IMR-90 (cell line): ENCODE results near the gene HDAC5. TPM values are rescaled to one million over a fixed set of nuclear protein-coding genes. Genes with fewer than 3 reads are reported as not detected.

Experiments used
- ATAC-seq: fragments of 200-7000 bp; cut with Tn5 transposase; 2 replicates; pipeline ENCODE4 v1.9.1; 2020; ENCODE audit warnings: low read depth, mild to moderate bottlenecking, moderate library complexity
- BruUV-seq: library from RNA; stranded (reverse); fragments of 400-500 nt; replicated peaks from 2 replicates; lab custom pipeline; 2021; lab: Mats Ljungman, UMichigan
- CTCF ChIA-PET: fragments of 300-600 bp; formaldehyde crosslinking; extraction: SDS; loops from one replicate; lab custom pipeline; 2021; ENCODE audit warnings: antibody characterized with exemption; lab: Yijun Ruan, JAX
- POLR2A ChIA-PET: fragments of 300-600 bp; sonication (Branson Sonifier 250); formaldehyde crosslinking; loops from one replicate; lab custom pipeline; 2022; ENCODE audit warnings: antibody characterized with exemption; ENCODE audit not compliant: unreplicated experiment; lab: Charles Lee
- DNase-seq: peaks from one replicate; pipeline ENCODE4 v3.0.0; 2013
- H2AFZ ChIP-seq: replicated peaks from 2 replicates; pipeline ENCODE3; 2013; ENCODE audit warnings: low read length, mild to moderate bottlenecking; ENCODE audit not compliant: poor library complexity
- H2AK5ac ChIP-seq: 2 replicates; pipeline ENCODE4 v1.6.1; 2013; ENCODE audit warnings: low read depth, low read length, inconsistent platforms
- H2AK9ac ChIP-seq: replicated peaks from 2 replicates; pipeline ENCODE3; 2013; ENCODE audit warnings: mild to moderate bottlenecking, low read depth, low read length, moderate library complexity; ENCODE audit not compliant: poor library complexity
- H2BK120ac ChIP-seq: 2 replicates; pipeline ENCODE4 v1.6.1; 2013; ENCODE audit warnings: low read depth, low read length, inconsistent platforms
- H2BK15ac ChIP-seq: 3 replicates; pipeline ENCODE4 v1.6.1; 2013; ENCODE audit warnings: low read depth, low read length, inconsistent platforms
- H2BK20ac ChIP-seq: 2 replicates; pipeline ENCODE4 v1.6.1; 2013; ENCODE audit warnings: low read depth, mild to moderate bottlenecking, inconsistent platforms, low read length, moderate library complexity
- H2BK5ac ChIP-seq: 2 replicates; pipeline ENCODE4 v1.6.1; 2013; ENCODE audit warnings: mild to moderate bottlenecking, low read depth, low read length, inconsistent platforms; ENCODE audit not compliant: poor library complexity, severe bottlenecking
- H3K14ac ChIP-seq: replicated peaks from 2 replicates; pipeline ENCODE4 v1.6.1; 2013; ENCODE audit warnings: low read depth, low read length, inconsistent platforms
- H3K18ac ChIP-seq: 2 replicates; pipeline ENCODE4 v1.6.1; 2013; ENCODE audit warnings: low read depth, low read length, control low read depth
- H3K23ac ChIP-seq: 2 replicates; pipeline ENCODE4 v1.6.1; 2013; ENCODE audit warnings: low read depth, low read length, inconsistent platforms
- H3K27ac ChIP-seq: 2 replicates; pipeline ENCODE4 v1.5.1; 2013; ENCODE audit warnings: mild to moderate bottlenecking, control low read depth, low read length; ENCODE audit not compliant: insufficient read depth
- H3K27me3 ChIP-seq: 2 replicates; pipeline ENCODE4 v1.6.1; 2013; ENCODE audit warnings: low read length; ENCODE audit not compliant: control insufficient read depth, insufficient read depth
- H3K36me3 ChIP-seq: 2 replicates; pipeline ENCODE4 v1.6.1; 2013; ENCODE audit warnings: low read length, mixed read lengths; ENCODE audit not compliant: control insufficient read depth, insufficient read depth
- H3K4ac ChIP-seq: 2 replicates; pipeline ENCODE4 v1.6.1; 2013; ENCODE audit warnings: low read depth, low read length, inconsistent platforms
- H3K4me1 ChIP-seq: 2 replicates; pipeline ENCODE4 v1.6.1; 2013; ENCODE audit warnings: low read length, mixed read lengths; ENCODE audit not compliant: control insufficient read depth, insufficient read depth
- H3K4me2 ChIP-seq: 2 replicates; pipeline ENCODE4 v1.6.1; 2013; ENCODE audit warnings: low read depth, mild to moderate bottlenecking, control low read depth, low read length, moderate library complexity
- H3K4me3 ChIP-seq: 2 replicates; pipeline ENCODE4 v1.5.1; 2013; ENCODE audit warnings: low read depth, mild to moderate bottlenecking, control low read depth, low read length, moderate library complexity; ENCODE audit not compliant: insufficient read depth
- H3K56ac ChIP-seq: 2 replicates; pipeline ENCODE4 v1.6.1; 2013; ENCODE audit warnings: low read length, inconsistent platforms; ENCODE audit not compliant: insufficient read depth; ENCODE audit errors: extremely low read depth
- H3K79me1 ChIP-seq, 2 experiments: 2 replicates each; pipeline ENCODE4 v1.6.1; 2013; ENCODE audit warnings: low read length in 2 of 2, inconsistent platforms in 1 of 2, low read depth in 1 of 2
- H3K9ac ChIP-seq: 2 replicates; pipeline ENCODE4 v1.6.1; 2013; ENCODE audit warnings: low read depth, low read length, control low read depth
- H3K9me1 ChIP-seq: 2 replicates; pipeline ENCODE4 v1.6.1; 2013; ENCODE audit warnings: low read length, inconsistent platforms; ENCODE audit not compliant: insufficient read depth
- H3K9me3 ChIP-seq: 2 replicates; pipeline ENCODE4 v1.6.1; 2013; ENCODE audit warnings: low read length; ENCODE audit not compliant: control insufficient read depth, insufficient read depth
- H4K20me1 ChIP-seq: 2 replicates; pipeline ENCODE4 v1.6.1; 2013; ENCODE audit warnings: low read length, inconsistent platforms; ENCODE audit not compliant: insufficient read depth
- H4K5ac ChIP-seq: 2 replicates; pipeline ENCODE4 v1.6.1; 2013; ENCODE audit warnings: mild to moderate bottlenecking, low read depth, low read length, control low read depth
- H4K8ac ChIP-seq, 2 experiments: 2 replicates each; pipeline ENCODE4 v1.6.1; 2013; ENCODE audit warnings: low read depth in 2 of 2, low read length in 2 of 2, control low read depth in 1 of 2, inconsistent platforms in 1 of 2
- H4K91ac ChIP-seq: 2 replicates; pipeline ENCODE4 v1.6.1; 2013; ENCODE audit warnings: low read depth, low read length, inconsistent platforms; ENCODE audit not compliant: insufficient read depth
- BHLHE40 ChIP-seq: fragments of 150-350 bp; IDR thresholded peaks from 2 replicates; pipeline ENCODE4 v1.6.1; 2016; ENCODE audit warnings: mild to moderate bottlenecking, low read depth, low read length
- CEBPB ChIP-seq: IDR thresholded peaks from 2 replicates; pipeline ENCODE4 v1.6.1; 2012; ENCODE audit warnings: low read depth, low read length, improper control_type of control experiment
- FOS ChIP-seq: fragments of 150-350 bp; IDR thresholded peaks from 2 replicates; pipeline ENCODE4 v1.6.1; 2016; ENCODE audit warnings: low read depth, low read length
- MXI1 ChIP-seq: IDR thresholded peaks from 2 replicates; pipeline ENCODE4 v1.6.1; 2012; ENCODE audit warnings: low read depth, mild to moderate bottlenecking, low read length, moderate library complexity, borderline replicate concordance
- NFE2L2 ChIP-seq: fragments of 150-350 bp; IDR thresholded peaks from 2 replicates; pipeline ENCODE4 v1.6.1; 2016; ENCODE audit warnings: low read depth, mild to moderate bottlenecking, low read length
- POLR2A ChIP-seq: IDR thresholded peaks from 2 replicates; pipeline ENCODE4 v1.6.1; 2012; ENCODE audit warnings: mild to moderate bottlenecking, low read depth, low read length
- RFX5 ChIP-seq: IDR thresholded peaks from 2 replicates; pipeline ENCODE4 v1.8.0; 2012; ENCODE audit warnings: low read depth, mild to moderate bottlenecking, low read length, moderate library complexity
- WGBS, 2 experiments: methylation state at CpG; one replicate each; pipeline versions ENCODE4 v1.1.5 to v1.1.7; 2013; ENCODE audit warnings: missing lambda C conversion rate in 2 of 2; ENCODE audit not compliant: insufficient read length in 1 of 2; ENCODE audit errors: extremely low coverage in 2 of 2; 5-methylcytosine and 5-hydroxymethylcytosine counted together
- dilution Hi-C: fragments of 300-500 bp; cut with HindIII; formaldehyde crosslinking; loops from one replicate; pipeline ENCODE4 v1.14.3; 2018; ENCODE audit warnings: low sequenced_read_pairs; ENCODE audit not compliant: unreplicated experiment
- in situ Hi-C: fragments of 300-500 bp; cut with MboI; formaldehyde crosslinking; loops from 3 replicates; pipeline ENCODE4 v1.14.3; 2019; ENCODE audit warnings: low sequenced_read_pairs, inconsistent platforms, mixed read lengths
- intact Hi-C: fragments of 100-400 bp; cut with micrococcal nuclease; formaldehyde crosslinking; loops from 2 replicates; pipeline ENCODE4 v1.10.0; 2022
- polyA plus RNA-seq, 3 experiments: library from polyadenylated mRNA; depleted of rRNA; stranded (reverse); fragments of >200 nt; gene quantifications; 2 replicates each; pipeline ENCODE4 v1.2.3, GENCODE V29; 2012; ENCODE audit warnings: low replicate concordance in 1 of 3
- total RNA-seq: library from RNA; depleted of rRNA; stranded (reverse); fragments of >200 nt; gene quantifications from 2 replicates; pipeline ENCODE4 v1.2.3, GENCODE V29; 2012

The HDAC5 gene
- total and polyA plus RNA-seq, 2 of the 4 experiments (the other 2 are of a cell fraction) = 47.0 to 61.3 TPM

- H3K4me2 ChIP-seq = peak overlapping the region; percentile 16; the same call in 1 of the 2 replicates
- H4K8ac ChIP-seq = 0 out of 4 replicates have a peak overlapping the region, but pooled peaks of 1 of the 2 experiments have one; percentile 3
- in situ Hi-C loops = no loop called here
- intact Hi-C loops = loop anchor here (10.0 kb wide), 1 partner anchor 121 kb away; no protein-coding TSS in a partner anchor
- no peak overlapping the region for H3K18ac ChIP-seq
- DNase-seq = peak; percentile 65
- H2BK20ac ChIP-seq = no peak overlapping the region
- peak overlapping the region; percentile 31 for H2BK5ac ChIP-seq
- H3K9me1 ChIP-seq = no peaks in the 10 kb centered on the region
- no peak overlapping the region for H3K56ac ChIP-seq
- dilution Hi-C loops = no loop called here
- peaks cover 12% of the 10 kb centered on the region for H3K4me1 ChIP-seq
- no peak overlapping the region for H3K14ac ChIP-seq
- peak; percentile 61; the same call in 1 of the 2 replicates for TF ChIP-seq RFX5
- no peak for TF ChIP-seq BHLHE40
- TF ChIP-seq CEBPB = peak; percentile 91
- 0 out of 2 replicates have a peak, but pooled peaks have one; percentile 10 for TF ChIP-seq FOS
- no peak for TF ChIP-seq MXI1
- no peak for TF ChIP-seq POLR2A
- TF ChIP-seq NFE2L2 = peak; percentile 25; the same call in 1 of the 2 replicates
- no TSS peak for BruUV-seq
- H2AFZ ChIP-seq = no peak overlapping the region
- CTCF ChIA-PET = interaction anchor here (0.6 to 1.5 kb wide), 4 partner anchors 14 to 124 kb away, joined by 3 to 10 read pairs (median 5); no protein-coding TSS in a partner anchor
- H3K4ac ChIP-seq = no peak overlapping the region
- H3K9me3 ChIP-seq = no peaks in the 10 kb centered on the region
- POLR2A ChIA-PET = no interaction called here
- H4K20me1 ChIP-seq = peaks cover 68% of the 10 kb centered on the region
- H3K27me3 ChIP-seq = no peaks in the 10 kb centered on the region
- no peak overlapping the region for H2BK120ac ChIP-seq
- peak overlapping the region; percentile 37; the same call in 1 of the 2 replicates for H3K23ac ChIP-seq
- no CpG with 5 or more reads among the region's 1 CpG for WGBS, 2 experiments
- H3K79me1 ChIP-seq = peaks cover 11 to 70% of the 10 kb centered on the region in 2 experiments
- peak overlapping the region; percentile 28; the same call in 1 of the 2 replicates for H3K9ac ChIP-seq
- H2BK15ac ChIP-seq = no peak overlapping the region
- no peak overlapping the region for H4K91ac ChIP-seq
- no peak overlapping the region for H3K4me3 ChIP-seq
- H4K5ac ChIP-seq = no peak overlapping the region
- no peak; the same call in 1 of the 2 replicates for ATAC-seq
- no peak overlapping the region for H2AK5ac ChIP-seq
- no peak overlapping the region for H2AK9ac ChIP-seq
- peak overlapping the region; percentile 57; the same call in 1 of the 2 replicates for H3K27ac ChIP-seq
- H3K36me3 ChIP-seq = peaks cover 15% of the 10 kb centered on the region
Measured at GRCh38 chr17:44044071-44044470, 79.4 kb downstream of the HDAC5 start.
